ENCODE measurements around the gene BRINP3.
A peak's percentile ranks its signal among the peaks of the same experiment; 100 is the strongest.

BRINP3 gene

GRCh38 chr1:190098107-190098506 lies 379.6 kb downstream of the BRINP3 start:
- TF ChIP-seq CTCF (IDR thresholded peaks at IDR 0.05; ENCODE audit: low read depth, low read length), result no peak
- DNase-seq (ENCODE audit: low read depth, low spot score), result no peak
- no peak overlapping the region for H3K4me3 ChIP-seq (ENCODE audit: low read depth, low read length)
- in situ Hi-C loops (cut with HindIII; ENCODE audit: low sequenced_read_pairs), result no loop called here

DNA sequence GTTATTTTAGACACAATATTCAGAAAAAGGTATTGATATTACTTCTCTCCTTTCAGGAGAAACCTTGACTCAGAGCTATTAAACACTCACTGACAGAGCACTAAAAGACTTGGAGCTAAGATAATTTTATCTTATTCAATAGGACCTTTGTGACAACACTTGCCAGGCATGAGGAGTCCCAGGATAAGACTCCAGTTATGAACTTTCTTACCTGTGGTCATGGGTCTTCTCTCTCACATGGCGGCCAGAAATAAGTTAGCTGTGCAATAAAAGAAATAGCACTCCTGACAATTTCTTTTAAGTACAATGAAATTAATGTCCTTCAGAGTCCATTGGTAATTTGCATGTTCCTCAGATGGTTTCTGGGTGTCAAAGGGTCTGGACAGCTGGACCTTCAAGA lies 382.1 kb downstream of the BRINP3 start:
- TF ChIP-seq CTCF (IDR thresholded peaks at IDR 0.05; ENCODE audit: low read depth, low read length), result no peak
- no peak overlapping the region for H3K4me3 ChIP-seq (ENCODE audit: low read depth, low read length)
- DNase-seq (ENCODE audit: low read depth, low spot score), result no peak
- in situ Hi-C loops (cut with HindIII; ENCODE audit: low sequenced_read_pairs), result no loop called here

DNA sequence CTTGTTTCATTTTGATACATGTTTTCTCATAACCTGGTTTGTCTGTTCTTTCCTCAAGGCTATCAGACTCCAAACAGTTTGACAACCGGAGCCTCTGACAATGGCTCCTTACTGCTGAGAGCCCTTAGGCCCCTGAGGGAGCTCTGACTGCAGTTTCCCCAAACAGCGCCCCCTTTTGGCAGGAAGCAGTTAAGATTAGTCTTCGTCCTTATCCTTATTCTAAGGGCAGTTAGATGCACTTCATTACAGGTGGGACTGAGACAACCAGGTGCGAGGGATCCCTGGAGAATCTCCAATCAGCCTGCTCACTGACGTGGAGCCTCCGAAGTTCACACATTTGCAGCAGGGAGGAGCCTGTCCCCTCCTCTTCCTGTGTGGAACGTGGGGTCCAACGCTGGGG lies 393.1 kb downstream of the BRINP3 start:
- H3K4me3 ChIP-seq (ENCODE audit: low read depth, low read length), result no peak overlapping the region
- TF ChIP-seq CTCF (IDR thresholded peaks at IDR 0.05; ENCODE audit: low read depth, low read length), result no peak
- in situ Hi-C loops (cut with HindIII; ENCODE audit: low sequenced_read_pairs), result no loop called here
- no peak for DNase-seq (ENCODE audit: low read depth, low spot score)

GRCh38 chr1:190068304-190068703 lies 409.4 kb downstream of the BRINP3 start:
- no peak for TF ChIP-seq CTCF (IDR thresholded peaks at IDR 0.05; ENCODE audit: low read depth, low read length)
- no peak overlapping the region for H3K4me3 ChIP-seq (ENCODE audit: low read depth, low read length)
- no peak for DNase-seq (ENCODE audit: low read depth, low spot score)
- in situ Hi-C loops (cut with HindIII; ENCODE audit: low sequenced_read_pairs), result no loop called here

DNA sequence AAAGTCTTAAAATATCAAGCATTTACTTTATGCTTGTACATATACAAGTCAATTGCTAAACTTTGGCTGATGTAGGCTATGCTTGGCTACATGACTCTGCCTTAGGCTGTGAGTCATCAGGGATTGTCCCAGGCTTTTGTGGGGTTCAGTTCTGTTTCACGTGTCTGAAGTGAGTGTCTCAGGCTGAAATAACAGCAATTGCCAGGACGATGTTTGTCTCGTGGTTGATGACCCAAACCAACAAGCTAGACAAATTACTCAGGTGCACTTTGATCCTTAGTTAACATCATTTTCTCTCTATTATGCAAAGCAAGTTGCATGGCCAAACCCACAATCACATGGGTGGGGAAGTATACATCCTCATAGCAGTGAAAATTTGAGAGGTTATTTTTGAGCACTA lies 410.1 kb downstream of the BRINP3 start:
- H3K4me3 ChIP-seq (ENCODE audit: low read depth, low read length), result no peak overlapping the region
- in situ Hi-C loops (cut with HindIII; ENCODE audit: low sequenced_read_pairs), result no loop called here
- DNase-seq (ENCODE audit: low read depth, low spot score), result peak; percentile 72
- no peak for TF ChIP-seq CTCF (IDR thresholded peaks at IDR 0.05; ENCODE audit: low read depth, low read length)

GRCh38 chr1:190066011-190066410 lies 411.7 kb downstream of the BRINP3 start:
- in situ Hi-C loops (cut with HindIII; ENCODE audit: low sequenced_read_pairs), result no loop called here

More at GRCh38 chr1:190066011-190066410, 411.7 kb downstream of the BRINP3 start:
- TF ChIP-seq CTCF (IDR thresholded peaks at IDR 0.05; ENCODE audit: low read depth, low read length), result no peak
- H3K4me3 ChIP-seq (ENCODE audit: low read depth, low read length), result no peak overlapping the region
- no peak for DNase-seq (ENCODE audit: low read depth, low spot score)
